ENCODE data around the gene HAUS1. TPM values are rescaled to one million over a fixed set of nuclear protein-coding genes. Genes with fewer than 3 reads are reported as not detected.

HAUS1 gene
- total and polyA plus RNA-seq, 7 donors, result 24.0 to 62.1 (median 26.8) TPM

DNA sequence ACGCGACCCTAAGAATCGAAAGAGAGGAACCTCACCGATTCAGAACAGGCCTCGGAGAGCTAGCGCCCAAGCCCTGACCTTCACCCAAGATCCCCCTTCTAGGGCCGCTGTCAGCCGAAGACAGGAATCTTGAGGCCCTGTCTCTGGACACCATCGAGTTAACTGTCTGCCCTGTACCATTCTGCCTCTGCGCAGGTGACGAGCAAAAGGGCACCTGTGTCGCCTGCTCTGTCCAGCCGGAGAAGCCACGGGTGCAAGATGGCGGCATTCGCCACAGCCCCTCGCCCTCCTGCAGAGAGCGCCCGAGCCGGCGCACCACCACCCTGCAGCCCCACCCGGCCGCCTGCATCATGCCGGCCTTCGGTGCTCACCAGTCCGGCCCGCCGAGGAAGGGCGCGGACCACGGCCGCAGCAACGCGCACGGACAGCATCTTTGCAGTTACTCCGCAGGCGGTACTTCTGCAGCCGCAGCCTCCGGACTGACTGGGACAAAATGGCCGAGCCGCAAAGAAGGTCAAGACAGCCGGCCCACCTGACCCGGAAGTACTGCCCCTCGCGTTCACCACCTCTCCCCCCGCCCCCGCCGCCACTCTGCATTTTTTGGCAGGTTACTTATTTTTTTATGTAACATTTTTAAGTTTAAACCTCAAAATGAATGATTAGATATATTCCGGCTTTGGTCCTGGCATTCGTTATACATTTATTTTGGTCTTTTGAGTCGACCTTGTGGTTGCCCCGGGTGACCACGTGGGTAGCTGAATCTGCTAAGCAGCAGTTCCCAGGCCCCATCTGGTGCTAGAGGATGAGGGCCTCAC lies 6.2 kb upstream of the HAUS1 start, which contains the start of gene ATP5F1A:
ATP5F1A (minus strand) TSS at position 496 of the 815 bp plus-strand sequence; CDS start at position 431, 65 bp downstream.
- Histone ChIP-seq H3K36me3 (peaks cover 0 to 18% (median 4%) of the 10 kb centered on the region in 4 donors), H3K4me1 (peaks cover 0 to 47% (median 34%) of the 10 kb centered on the region in 4 donors), H3K27me3 (no peaks in the 10 kb centered on the region), H3K27ac (peak within 1 kb of the TSS; percentile 89 to 97 (median 90)), H3K4me3 (peak within 1 kb of the TSS; percentile 73 to 100 (median 94)), H3K9me3 (no peaks in the 10 kb centered on the region)
- peak; percentile 93 for DNase-seq
- TF ChIP-seq POLR2AphosphoS5 (IDR thresholded peaks at IDR 0.05), result peak; percentile 95 to 98 (median 96)
- TF ChIP-seq POLR2A (IDR thresholded peaks at IDR 0.05), result peak; percentile 88 to 92
- TF ChIP-seq EP300 (IDR thresholded peaks at IDR 0.05), result no peak
- TF ChIP-seq, protein P1, sequence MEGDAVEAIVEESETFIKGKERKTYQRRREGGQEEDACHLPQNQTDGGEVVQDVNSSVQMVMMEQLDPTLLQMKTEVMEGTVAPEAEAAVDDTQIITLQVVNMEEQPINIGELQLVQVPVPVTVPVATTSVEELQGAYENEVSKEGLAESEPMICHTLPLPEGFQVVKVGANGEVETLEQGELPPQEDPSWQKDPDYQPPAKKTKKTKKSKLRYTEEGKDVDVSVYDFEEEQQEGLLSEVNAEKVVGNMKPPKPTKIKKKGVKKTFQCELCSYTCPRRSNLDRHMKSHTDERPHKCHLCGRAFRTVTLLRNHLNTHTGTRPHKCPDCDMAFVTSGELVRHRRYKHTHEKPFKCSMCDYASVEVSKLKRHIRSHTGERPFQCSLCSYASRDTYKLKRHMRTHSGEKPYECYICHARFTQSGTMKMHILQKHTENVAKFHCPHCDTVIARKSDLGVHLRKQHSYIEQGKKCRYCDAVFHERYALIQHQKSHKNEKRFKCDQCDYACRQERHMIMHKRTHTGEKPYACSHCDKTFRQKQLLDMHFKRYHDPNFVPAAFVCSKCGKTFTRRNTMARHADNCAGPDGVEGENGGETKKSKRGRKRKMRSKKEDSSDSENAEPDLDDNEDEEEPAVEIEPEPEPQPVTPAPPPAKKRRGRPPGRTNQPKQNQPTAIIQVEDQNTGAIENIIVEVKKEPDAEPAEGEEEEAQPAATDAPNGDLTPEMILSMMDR (IDR thresholded peaks at IDR 0.05), result no peak
- WGBS, 2 donors, result 0% methylated on average over 53 of the region's 53 CpGs
- intact Hi-C loops (cut with DNase I), result no loop called here

DNA sequence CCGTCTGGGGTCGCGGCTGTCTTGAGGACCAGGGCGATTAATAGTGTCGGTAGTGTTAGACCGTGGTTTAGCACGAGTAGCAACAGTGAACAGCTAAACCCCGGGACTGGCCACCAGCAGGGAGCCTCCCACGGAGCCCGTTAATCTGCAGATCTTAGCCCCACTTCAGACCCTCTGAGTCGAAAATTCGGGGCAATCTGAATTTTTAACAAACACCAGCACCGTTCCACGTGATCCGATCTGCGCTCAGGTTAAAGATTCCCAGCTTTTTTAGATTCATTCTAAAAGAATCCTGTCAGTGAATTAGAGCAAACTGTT lies 5.6 kb upstream of the HAUS1 start:
- Histone ChIP-seq H3K36me3 (peaks cover 0 to 12% (median 1%) of the 10 kb centered on the region in 4 donors), H3K27me3 (no peaks in the 10 kb centered on the region), H3K9me3 (no peaks in the 10 kb centered on the region), H3K4me3 (peak overlapping the region; percentile 73 to 100 (median 94)), H3K4me1 (peaks cover 0 to 41% (median 31%) of the 10 kb centered on the region in 4 donors), H3K27ac (peak overlapping the region; percentile 89 to 97 (median 90))
- WGBS, 2 donors, result 32 to 42% methylated on average over 16 of the region's 16 CpGs
- TF ChIP-seq POLR2AphosphoS5 (IDR thresholded peaks at IDR 0.05), result no peak
- no peak for TF ChIP-seq EP300 (IDR thresholded peaks at IDR 0.05)
- no peak for TF ChIP-seq POLR2A (IDR thresholded peaks at IDR 0.05)
- TF ChIP-seq, protein P1 (IDR thresholded peaks at IDR 0.05), result no peak
- DNase-seq, result no peak
- intact Hi-C loops (cut with DNase I), result no loop called here

DNA sequence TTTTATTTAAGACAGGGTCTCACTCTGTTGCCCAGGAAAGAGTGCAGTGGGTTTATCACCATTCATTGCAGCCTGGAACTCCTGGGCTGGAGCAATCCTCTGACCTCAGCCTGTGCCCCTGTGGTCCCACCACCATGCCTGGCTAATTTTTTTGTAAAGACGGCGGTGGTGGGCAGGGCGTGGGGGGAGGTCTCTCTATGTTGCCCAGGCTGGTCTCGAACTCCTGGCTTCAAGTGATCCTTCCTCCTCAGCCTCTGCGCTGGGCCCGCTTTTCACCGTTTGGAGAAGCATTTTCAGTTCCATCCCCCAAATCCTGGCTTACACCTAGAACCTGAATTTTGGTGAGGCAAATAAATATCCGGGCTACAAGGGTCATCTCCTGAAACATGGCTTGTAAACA lies 4.7 kb upstream of the HAUS1 start:
- Histone ChIP-seq H3K27ac (no peak overlapping the region), H3K36me3 (peaks cover 0 to 4% (median 0%) of the 10 kb centered on the region in 4 donors), H3K4me1 (peaks cover 0 to 37% (median 29%) of the 10 kb centered on the region in 4 donors), H3K4me3 (no peak overlapping the region), H3K27me3 (no peaks in the 10 kb centered on the region), H3K9me3 (no peaks in the 10 kb centered on the region)
- intact Hi-C loops (cut with DNase I), result no loop called here
- TF ChIP-seq EP300 (IDR thresholded peaks at IDR 0.05) (no peak), POLR2AphosphoS5 (IDR thresholded peaks at IDR 0.05) (no peak), POLR2A (IDR thresholded peaks at IDR 0.05) (no peak)
- TF ChIP-seq, protein P1 (IDR thresholded peaks at IDR 0.05), result no peak
- WGBS, 2 donors, result 96 to 97% methylated on average over 8 of the region's 8 CpGs
- no peak for DNase-seq

DNA sequence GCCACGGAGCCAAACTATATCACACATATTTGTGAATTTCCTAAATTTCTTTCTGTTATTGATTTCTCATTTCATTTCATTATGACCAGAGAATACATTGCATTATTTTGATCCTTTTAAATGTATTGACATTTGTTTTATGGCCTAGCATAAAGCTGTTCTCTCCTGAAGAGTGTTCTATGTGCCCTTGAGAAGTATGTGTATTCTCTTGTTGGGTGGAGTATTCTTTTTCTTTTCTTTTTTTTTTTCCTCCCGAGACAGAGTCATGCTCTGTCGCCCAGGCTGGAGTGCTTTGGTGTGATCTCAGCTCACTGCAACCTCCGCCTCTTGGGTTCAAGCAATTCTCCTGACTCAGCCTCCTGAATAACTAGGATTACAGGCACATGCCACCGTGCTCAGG lies 5.2 kb downstream of the HAUS1 start:
- Histone ChIP-seq H3K4me1 (peaks cover 0 to 12% (median 10%) of the 10 kb centered on the region in 4 donors), H3K36me3 (peaks cover 0 to 32% (median 4%) of the 10 kb centered on the region in 4 donors), H3K27ac (no peak overlapping the region), H3K9me3 (no peaks in the 10 kb centered on the region), H3K27me3 (no peaks in the 10 kb centered on the region), H3K4me3 (no peak overlapping the region)
- TF ChIP-seq, protein P1 (IDR thresholded peaks at IDR 0.05), result no peak
- TF ChIP-seq POLR2A (IDR thresholded peaks at IDR 0.05), result no peak
- TF ChIP-seq EP300 (IDR thresholded peaks at IDR 0.05), result no peak
- no peak for TF ChIP-seq POLR2AphosphoS5 (IDR thresholded peaks at IDR 0.05)
- DNase-seq, result no peak
- WGBS, 2 donors, result 43 to 79% methylated on average over 5 of the region's 5 CpGs
- intact Hi-C loops (cut with DNase I), result loop anchor here (5.0 to 10.0 kb wide), 2 partner anchors 63 to 805 kb away; partner anchors contain the start of genes KATNAL2 and PIAS2
